DND-41 (cell line): ENCODE results near the gene TNIK.

Source experiments
- EZH2 ChIP-seq: IDR thresholded peaks from 3 replicates; pipeline ENCODE4 v1.6.1; 2012; ENCODE audit warnings: borderline replicate concordance, low read depth, mild to moderate bottlenecking, moderate library complexity, low read length, inconsistent platforms; ENCODE audit not compliant: severe bottlenecking
- TF ChIP-seq, protein P1 (sequence below): IDR thresholded peaks from 2 replicates; pipeline ENCODE4 v1.5.1; 2012; ENCODE audit warnings: borderline replicate concordance, low read length, moderate library complexity, mild to moderate bottlenecking; ENCODE audit not compliant: poor library complexity, severe bottlenecking; ENCODE audit errors: extremely low read depth

DNA sequence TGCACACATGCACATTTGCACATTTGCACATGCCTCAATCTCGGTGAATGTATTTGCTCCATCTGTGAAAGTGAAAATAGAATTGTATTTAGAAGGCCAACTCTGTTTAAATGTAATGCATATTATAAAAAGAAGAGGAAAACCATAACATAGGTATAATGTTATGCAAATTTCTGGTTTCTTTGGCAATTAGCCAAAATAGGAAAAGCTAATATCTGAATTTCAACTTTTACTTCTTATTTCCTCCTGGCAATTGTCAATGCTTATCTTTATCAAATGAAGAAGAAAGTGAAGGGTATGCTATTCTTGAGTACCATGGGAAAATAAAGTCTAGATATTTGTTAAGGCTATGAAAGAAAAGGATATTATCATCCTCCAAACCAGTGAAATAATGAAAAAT, 357.0 kb downstream of the TNIK start:
- no peak for TF ChIP-seq EZH2
- TF ChIP-seq, protein P1, sequence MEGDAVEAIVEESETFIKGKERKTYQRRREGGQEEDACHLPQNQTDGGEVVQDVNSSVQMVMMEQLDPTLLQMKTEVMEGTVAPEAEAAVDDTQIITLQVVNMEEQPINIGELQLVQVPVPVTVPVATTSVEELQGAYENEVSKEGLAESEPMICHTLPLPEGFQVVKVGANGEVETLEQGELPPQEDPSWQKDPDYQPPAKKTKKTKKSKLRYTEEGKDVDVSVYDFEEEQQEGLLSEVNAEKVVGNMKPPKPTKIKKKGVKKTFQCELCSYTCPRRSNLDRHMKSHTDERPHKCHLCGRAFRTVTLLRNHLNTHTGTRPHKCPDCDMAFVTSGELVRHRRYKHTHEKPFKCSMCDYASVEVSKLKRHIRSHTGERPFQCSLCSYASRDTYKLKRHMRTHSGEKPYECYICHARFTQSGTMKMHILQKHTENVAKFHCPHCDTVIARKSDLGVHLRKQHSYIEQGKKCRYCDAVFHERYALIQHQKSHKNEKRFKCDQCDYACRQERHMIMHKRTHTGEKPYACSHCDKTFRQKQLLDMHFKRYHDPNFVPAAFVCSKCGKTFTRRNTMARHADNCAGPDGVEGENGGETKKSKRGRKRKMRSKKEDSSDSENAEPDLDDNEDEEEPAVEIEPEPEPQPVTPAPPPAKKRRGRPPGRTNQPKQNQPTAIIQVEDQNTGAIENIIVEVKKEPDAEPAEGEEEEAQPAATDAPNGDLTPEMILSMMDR, result no peak
